Neural progenitor cell (in vitro differentiated cells): ENCODE measurements around the gene IFFO2. TPM values are rescaled to one million over a fixed set of nuclear protein-coding genes. Genes with fewer than 3 reads are reported as not detected.

Experiments
- DNase-seq: peaks from one replicate; pipeline ENCODE4 v3.0.0-alpha.2; 2016; ENCODE audit warnings: low spot score
- H2AFZ ChIP-seq: fragments of 200-600 bp; sonication (generic); replicated peaks from 2 replicates; pipeline ENCODE4 v1.6.1; 2016; ENCODE audit warnings: antibody characterized with exemption
- H3F3A ChIP-seq: fragments of 200-600 bp; sonication (generic); 2 replicates; pipeline ENCODE4 v1.6.1; 2016; ENCODE audit warnings: antibody characterized with exemption, low read depth
- H3K27ac ChIP-seq: fragments of 200-600 bp; sonication (generic); 2 replicates; pipeline ENCODE4 v1.5.1; 2016; ENCODE audit warnings: mild to moderate bottlenecking
- H3K27me3 ChIP-seq: fragments of 200-600 bp; sonication (generic); 2 replicates; pipeline ENCODE4 v1.6.1; 2016; ENCODE audit warnings: mild to moderate bottlenecking, moderate library complexity
- H3K36me3 ChIP-seq: fragments of 200-600 bp; sonication (generic); 2 replicates; pipeline ENCODE4 v1.5.1; 2016
- H3K4me1 ChIP-seq: fragments of 200-600 bp; sonication (generic); 2 replicates; pipeline ENCODE4 v1.6.1; 2016; ENCODE audit warnings: mixed run types
- H3K4me2 ChIP-seq: fragments of 200-600 bp; sonication (generic); 2 replicates; pipeline ENCODE4 v1.6.1; 2016
- H3K4me3 ChIP-seq: fragments of 200-600 bp; sonication (generic); 2 replicates; pipeline ENCODE4 v1.5.1; 2016
- H3K79me2 ChIP-seq: fragments of 200-600 bp; sonication (generic); 2 replicates; pipeline ENCODE4 v1.6.1; 2016; ENCODE audit warnings: low read depth
- H3K9ac ChIP-seq: fragments of 200-600 bp; sonication (generic); 2 replicates; pipeline ENCODE4 v1.6.1; 2016
- H3K9me3 ChIP-seq: fragments of 200-600 bp; sonication (generic); 2 replicates; pipeline ENCODE4 v1.5.1; 2016; ENCODE audit warnings: low read depth
- H4K20me1 ChIP-seq: fragments of 200-600 bp; sonication (generic); 2 replicates; pipeline ENCODE4 v1.6.1; 2016; ENCODE audit warnings: low read depth
- H3K27ac Mint-ChIP-seq: 3 replicates; pipeline ENCODE4 v1.8.0; 2021; ENCODE audit warnings: mixed read lengths
- H3K27me3 Mint-ChIP-seq: 2 replicates; pipeline ENCODE4 v1.8.0; 2022; ENCODE audit warnings: low read depth, mild to moderate bottlenecking, inconsistent platforms, moderate library complexity, mixed read lengths; ENCODE audit not compliant: insufficient read depth
- H3K36me3 Mint-ChIP-seq: 3 replicates; pipeline ENCODE4 v1.8.0; 2021; ENCODE audit warnings: mixed read lengths
- H3K4me1 Mint-ChIP-seq: 3 replicates; pipeline ENCODE4 v1.8.0; 2021; ENCODE audit warnings: mixed read lengths
- H3K4me3 Mint-ChIP-seq: 3 replicates; pipeline ENCODE4 v1.8.0; 2021; ENCODE audit warnings: mild to moderate bottlenecking, moderate library complexity, mixed read lengths
- H3K9me3 Mint-ChIP-seq: 3 replicates; pipeline ENCODE4 v1.8.0; 2020; ENCODE audit warnings: mixed read lengths
- CTCF ChIP-seq: fragments of 200-600 bp; sonication (generic); IDR thresholded peaks from 2 replicates; pipeline ENCODE4 v1.5.1; 2017; ENCODE audit warnings: antibody characterized with exemption, mild to moderate bottlenecking
- EZH2 ChIP-seq: fragments of 200-600 bp; sonication (generic); IDR thresholded peaks from 2 replicates; pipeline ENCODE4 v1.6.1; 2017; ENCODE audit warnings: antibody characterized with exemption, mild to moderate bottlenecking, moderate library complexity
- EZH2phosphoT487 ChIP-seq: fragments of 200-600 bp; sonication (generic); IDR thresholded peaks from 2 replicates; pipeline ENCODE4 v1.6.1; 2017; ENCODE audit warnings: antibody characterized with exemption
- total RNA-seq: library from RNA; depleted of rRNA; stranded (reverse); fragments of >200 nt; gene quantifications from 2 replicates; pipeline ENCODE4 v1.2.3, GENCODE V29; 2015; ENCODE audit warnings: low replicate concordance

Gene IFFO2
- total RNA-seq, 1 donor from 2014 or later: 0.65 TPM

GRCh38 chr1:18874600-18874999 is 81.9 kb downstream of the IFFO2 start:
- no peak overlapping the region for H3K27ac ChIP-seq
- Mint-ChIP-seq H3K27ac (no peak overlapping the region), H3K4me3 (no peak overlapping the region), H3K36me3 (no peaks in the 10 kb centered on the region), H3K9me3 (no peaks in the 10 kb centered on the region), H3K27me3 (peaks cover 2% of the 10 kb centered on the region), H3K4me1 (no peaks in the 10 kb centered on the region)
- peaks cover 2% of the 10 kb centered on the region for H3K4me1 ChIP-seq
- no peak overlapping the region for H3K9ac ChIP-seq
- no peak overlapping the region for H3K4me2 ChIP-seq
- no peak overlapping the region for H3K4me3 ChIP-seq
- H4K20me1 ChIP-seq: no peaks in the 10 kb centered on the region
- H3K79me2 ChIP-seq: no peaks in the 10 kb centered on the region
- no peak for TF ChIP-seq CTCF
- TF ChIP-seq EZH2phosphoT487: no peak
- TF ChIP-seq EZH2: no peak
- no peaks in the 10 kb centered on the region for H3F3A ChIP-seq
- H3K36me3 ChIP-seq: no peaks in the 10 kb centered on the region
- DNase-seq: no peak
- no peak overlapping the region for H2AFZ ChIP-seq
- no peaks in the 10 kb centered on the region for H3K9me3 ChIP-seq
- no peaks in the 10 kb centered on the region for H3K27me3 ChIP-seq

DNA sequence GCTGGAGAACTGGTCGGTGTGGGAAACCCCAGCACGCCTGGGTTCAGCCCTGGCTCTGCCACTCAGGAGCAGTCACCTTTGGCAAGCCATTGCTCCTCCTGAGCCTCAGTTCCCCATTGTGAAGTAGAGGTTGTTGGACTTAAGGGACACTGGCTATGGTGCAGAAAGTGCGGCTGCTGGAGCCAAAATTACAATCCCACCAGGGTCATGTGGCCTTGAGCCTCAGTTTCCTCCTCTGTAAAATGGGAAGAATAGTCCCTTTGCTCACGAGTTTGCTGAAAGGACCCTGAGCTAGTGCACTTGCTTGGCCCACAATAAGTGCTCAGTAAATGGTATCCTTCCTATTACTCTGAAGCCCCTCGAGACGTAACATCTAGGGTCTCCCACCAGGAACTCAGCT is 82.4 kb downstream of the IFFO2 start:
- Histone ChIP-seq H3K79me2 (no peaks in the 10 kb centered on the region), H3K4me1 (no peaks in the 10 kb centered on the region), H3F3A (no peaks in the 10 kb centered on the region), H4K20me1 (no peaks in the 10 kb centered on the region), H3K27me3 (no peaks in the 10 kb centered on the region), H2AFZ (no peak overlapping the region), H3K4me2 (no peak overlapping the region), H3K4me3 (no peak overlapping the region), H3K27ac (no peak overlapping the region), H3K9ac (no peak overlapping the region), H3K9me3 (no peaks in the 10 kb centered on the region), H3K36me3 (no peaks in the 10 kb centered on the region)
- H3K9me3 Mint-ChIP-seq: no peaks in the 10 kb centered on the region
- no peak overlapping the region for H3K27ac Mint-ChIP-seq
- no peaks in the 10 kb centered on the region for H3K36me3 Mint-ChIP-seq
- no peak for DNase-seq
- TF ChIP-seq CTCF (no peak), EZH2 (no peak), EZH2phosphoT487 (no peak)
- H3K27me3 Mint-ChIP-seq: peaks cover 2% of the 10 kb centered on the region
- H3K4me1 Mint-ChIP-seq: no peaks in the 10 kb centered on the region
- H3K4me3 Mint-ChIP-seq: no peak overlapping the region

- Mint-ChIP-seq H3K27me3 (peaks cover 5% of the 10 kb centered on the region), H3K4me1 (no peaks in the 10 kb centered on the region), H3K27ac (no peak overlapping the region), H3K36me3 (no peaks in the 10 kb centered on the region), H3K9me3 (no peaks in the 10 kb centered on the region), H3K4me3 (no peak overlapping the region)
- H3K9me3 ChIP-seq: no peaks in the 10 kb centered on the region
- no peaks in the 10 kb centered on the region for H3K79me2 ChIP-seq
- TF ChIP-seq EZH2 (no peak), CTCF (no peak), EZH2phosphoT487 (no peak)
- H3K4me2 ChIP-seq: no peak overlapping the region
- no peak for DNase-seq
- no peaks in the 10 kb centered on the region for H3K27me3 ChIP-seq
- no peak overlapping the region for H3K4me3 ChIP-seq
- H3K36me3 ChIP-seq: no peaks in the 10 kb centered on the region
- no peaks in the 10 kb centered on the region for H4K20me1 ChIP-seq
- H3K4me1 ChIP-seq: no peaks in the 10 kb centered on the region
- no peak overlapping the region for H3K27ac ChIP-seq
- no peak overlapping the region for H3K9ac ChIP-seq
- H2AFZ ChIP-seq: no peak overlapping the region
- no peaks in the 10 kb centered on the region for H3F3A ChIP-seq
Measured at GRCh38 chr1:18872071-18872611, 84.3 kb downstream of the IFFO2 start.
